Astrocyte of the hippocampus (primary cell): ENCODE results near the gene GFOD1.

Source experiments
- DNase-seq: peaks from one replicate; pipeline ENCODE4 v3.0.0; 2011; ENCODE audit warnings: low read depth, low spot score

Gene GFOD1

GRCh38 chr6:13487122-13488014 lies at the start of gene GFOD1:
Gene GFOD1, minus strand, starts transcription at chr6:13487600. Its CDS starts 710 bp downstream, at chr6:13486890.
- peak; percentile 97 for DNase-seq

DNA sequence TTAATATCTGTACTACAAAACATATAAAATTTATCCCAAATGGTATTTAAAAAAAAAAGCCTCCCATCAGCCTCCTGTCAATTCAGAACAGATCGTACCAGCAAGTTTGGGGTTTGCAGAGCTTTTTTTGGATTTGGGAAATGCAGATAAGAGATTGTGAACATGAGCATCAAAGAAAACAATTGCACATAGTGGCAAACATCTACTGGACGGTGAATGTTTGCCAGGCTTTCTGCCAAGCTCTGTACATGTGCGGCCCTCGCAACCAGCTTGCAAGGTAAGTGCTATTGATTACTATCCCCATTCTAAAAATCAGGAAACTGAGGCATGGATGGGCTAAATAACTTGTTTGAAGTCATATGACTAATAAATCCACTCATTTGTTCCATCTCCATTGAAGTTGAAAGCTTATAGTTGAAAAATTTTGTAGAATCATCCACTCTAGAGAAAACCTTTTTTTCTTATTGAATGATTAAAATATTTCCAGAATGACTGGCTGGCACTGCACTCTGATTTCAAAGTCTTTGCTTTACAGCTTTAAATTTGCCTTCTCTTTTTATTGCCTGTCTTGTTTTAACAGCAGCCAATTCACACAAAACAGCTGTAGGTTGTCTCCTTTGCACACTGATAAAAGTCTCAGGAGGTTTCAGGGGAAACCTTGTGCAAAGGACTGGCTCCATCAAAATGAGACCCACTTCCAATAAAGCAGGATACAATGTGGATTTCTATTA lies 49.6 kb upstream of the GFOD1 start:
- peak; percentile 15 for DNase-seq

- DNase-seq = no peak
These were observed 47.9 kb upstream of the GFOD1 start for GRCh38 chr6:13535306-13535705.

DNA sequence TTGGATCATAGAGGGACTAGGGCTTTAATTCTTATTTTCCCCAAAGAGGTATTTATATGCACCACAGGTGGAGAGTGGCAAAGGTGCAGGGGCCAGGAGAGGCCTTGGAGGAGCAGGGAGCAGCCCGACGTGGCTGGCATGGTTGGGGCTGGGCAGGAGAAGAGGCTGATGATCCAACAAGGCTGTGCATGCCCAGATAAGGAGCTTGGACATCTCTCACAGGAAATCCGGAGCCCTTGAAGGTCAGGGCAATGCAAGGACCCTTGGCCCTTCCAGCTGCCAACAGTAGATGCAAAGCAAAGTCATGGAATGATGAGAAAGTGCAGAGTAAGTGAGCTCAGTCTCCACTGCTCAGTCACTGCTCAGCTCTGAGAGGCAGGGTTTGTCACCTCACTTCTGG lies 47.1 kb upstream of the GFOD1 start:
- no peak for DNase-seq

- no peak for DNase-seq
These were observed 44.6 kb upstream of the GFOD1 start for GRCh38 chr6:13531956-13532355.

DNA sequence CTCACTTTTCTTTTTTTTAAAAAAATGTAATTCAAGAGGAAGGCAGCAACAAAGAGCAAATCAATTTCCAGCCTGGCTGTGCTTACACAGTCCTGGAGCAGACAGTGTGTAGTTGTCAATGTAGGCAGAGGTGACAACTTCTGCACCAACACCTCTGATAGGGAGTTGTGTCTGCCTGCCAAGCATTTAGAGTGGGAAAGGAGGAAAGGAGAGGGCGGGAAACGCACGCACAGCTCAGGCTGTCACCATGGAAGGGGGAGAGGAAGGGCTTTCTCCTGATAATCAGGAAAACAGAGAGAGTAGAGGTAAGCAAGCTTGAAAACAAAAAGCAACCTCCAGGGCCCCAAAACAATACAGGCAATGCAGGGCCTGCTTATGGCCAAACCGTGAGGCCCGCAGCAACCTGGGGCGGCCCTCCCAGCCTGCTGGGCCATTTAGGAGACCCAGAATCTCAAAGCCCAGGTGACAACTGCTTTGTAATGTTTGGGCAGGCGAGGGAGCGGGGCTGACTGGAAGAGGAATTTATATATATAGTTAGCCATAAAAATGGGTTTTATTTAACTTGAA lies 41.5 kb upstream of the GFOD1 start:
- no peak for DNase-seq

DNA sequence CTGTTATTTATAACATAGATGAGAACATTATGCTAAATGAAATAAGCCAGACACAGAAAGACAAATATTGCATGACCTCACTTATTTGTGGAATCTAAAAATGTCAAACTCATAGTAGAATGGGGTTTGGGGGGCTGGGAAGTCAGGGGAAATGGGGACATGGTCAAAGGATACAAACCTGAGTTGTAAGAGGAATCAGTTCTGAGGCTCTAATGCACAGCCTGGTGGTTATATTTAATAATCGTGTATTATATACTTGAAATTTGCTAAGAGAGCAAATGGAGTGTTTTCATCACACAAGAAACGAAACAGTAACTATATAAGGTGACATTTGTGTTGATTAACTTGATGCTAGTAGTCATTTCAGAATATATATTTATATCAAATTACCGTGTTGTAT lies 40.8 kb upstream of the GFOD1 start:
- DNase-seq = no peak

DNA sequence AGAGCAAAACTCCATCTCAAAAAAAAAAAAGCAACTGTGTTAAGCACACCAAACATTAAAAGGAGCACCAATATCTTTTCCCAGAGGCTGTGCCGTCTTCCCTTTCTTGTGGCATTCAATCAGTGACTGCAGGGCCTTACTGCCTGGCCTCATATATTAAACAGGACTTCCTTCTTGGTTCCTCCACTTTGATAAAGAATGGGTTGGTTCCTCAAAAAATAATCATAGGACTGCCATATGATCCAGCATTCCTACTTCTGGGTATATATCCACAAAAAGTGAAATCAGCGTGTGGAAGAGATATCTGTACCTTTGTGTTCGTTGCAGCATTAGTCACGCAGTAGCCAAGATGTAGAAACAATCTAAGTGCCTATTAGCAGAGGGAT lies 40.3 kb upstream of the GFOD1 start:
- no peak for DNase-seq

DNA sequence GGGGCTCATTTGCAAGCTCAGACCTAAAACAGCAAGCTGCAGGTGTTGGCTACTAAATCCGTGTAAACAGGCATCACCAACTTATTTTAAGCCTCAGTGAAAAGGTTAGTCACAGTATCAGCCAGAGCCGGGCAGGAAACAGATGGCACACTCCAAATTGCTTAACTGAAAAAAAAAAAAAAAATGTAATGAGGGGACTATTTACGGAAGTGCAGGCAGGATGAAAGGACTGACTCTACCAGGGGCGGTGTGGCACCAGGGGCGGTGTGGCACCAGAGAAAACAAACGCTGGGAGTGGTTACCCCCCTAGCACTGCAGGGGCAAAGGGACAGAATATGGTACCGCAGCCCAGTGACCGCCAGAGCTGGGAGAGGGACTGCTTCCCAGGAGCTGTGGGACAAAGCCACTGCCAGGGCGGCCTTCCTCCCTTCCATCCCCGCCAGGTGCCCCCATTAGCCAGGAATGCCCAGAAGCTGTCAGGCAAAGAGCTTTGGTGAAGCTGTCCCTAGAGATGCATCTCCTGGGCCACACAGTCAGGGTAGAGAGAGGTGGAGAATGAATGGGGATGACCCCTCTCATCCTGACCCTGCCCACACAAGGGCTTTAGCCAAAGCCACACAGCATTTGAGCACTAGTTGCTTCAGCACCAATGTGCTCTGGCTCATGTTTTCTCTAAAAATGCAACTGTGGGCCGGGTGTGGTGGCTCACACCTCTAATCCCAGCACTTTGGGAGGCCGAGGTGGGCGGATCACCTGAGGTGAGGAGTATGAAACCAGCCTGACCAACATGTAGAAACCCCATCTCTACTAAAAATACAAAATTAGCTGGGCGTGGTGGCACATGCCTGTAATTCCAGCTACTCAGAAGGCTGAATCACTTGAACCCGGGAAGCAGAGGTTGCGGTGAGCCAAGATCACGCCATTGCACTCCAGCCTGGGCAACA lies 39.6 kb upstream of the GFOD1 start:
- DNase-seq = no peak

DNA sequence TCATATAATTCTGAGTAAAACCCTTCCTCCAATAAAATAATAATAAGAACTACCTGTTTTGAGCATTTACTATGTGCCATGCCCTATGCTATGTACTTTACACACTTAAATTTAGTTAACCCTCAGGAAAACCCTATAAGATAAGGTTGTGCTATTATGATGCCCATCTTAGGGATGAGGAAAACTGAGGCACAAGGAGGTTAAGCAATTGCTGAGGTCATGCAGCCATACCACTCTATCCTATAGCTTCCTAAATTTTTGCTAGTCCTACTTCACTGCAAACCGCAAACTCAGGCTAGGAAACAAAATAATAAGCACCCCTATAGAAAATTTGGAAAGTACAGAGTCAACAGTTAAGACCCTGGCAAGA lies 38.9 kb upstream of the GFOD1 start:
- DNase-seq = no peak

DNA sequence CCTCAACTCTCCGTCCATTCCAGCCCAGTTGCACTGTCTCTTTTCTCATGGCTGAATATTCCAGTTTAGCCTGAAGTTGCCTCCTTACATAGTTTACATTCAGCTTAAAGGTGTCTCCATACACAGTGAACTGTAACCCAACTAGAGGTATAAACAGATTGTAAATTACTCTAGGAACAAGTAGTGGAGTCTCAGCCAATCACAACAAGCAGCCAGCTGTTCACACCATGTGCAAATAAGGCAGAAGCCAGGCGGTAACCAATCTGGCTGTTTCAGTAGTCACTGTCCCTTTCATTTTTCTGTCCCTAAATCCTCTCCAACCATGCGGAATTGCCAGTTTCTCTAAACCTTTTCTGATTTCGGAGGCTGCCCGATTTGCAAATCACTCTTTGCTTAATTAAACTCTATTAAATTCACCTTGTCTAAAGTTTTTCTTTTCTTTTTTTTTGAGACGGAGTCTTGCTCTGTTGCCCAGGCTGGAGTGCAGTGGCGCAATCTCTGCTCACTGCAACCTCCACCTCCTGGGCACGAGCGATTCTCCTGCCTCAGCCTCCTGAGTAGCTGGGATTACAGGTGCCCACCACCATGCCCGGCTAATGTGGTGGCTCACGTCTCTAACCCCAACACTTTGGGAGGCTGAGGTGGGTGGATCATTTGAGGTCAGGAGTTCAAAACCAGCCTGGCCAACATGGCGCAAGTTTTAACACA lies 37.6 kb upstream of the GFOD1 start:
- no peak for DNase-seq

DNA sequence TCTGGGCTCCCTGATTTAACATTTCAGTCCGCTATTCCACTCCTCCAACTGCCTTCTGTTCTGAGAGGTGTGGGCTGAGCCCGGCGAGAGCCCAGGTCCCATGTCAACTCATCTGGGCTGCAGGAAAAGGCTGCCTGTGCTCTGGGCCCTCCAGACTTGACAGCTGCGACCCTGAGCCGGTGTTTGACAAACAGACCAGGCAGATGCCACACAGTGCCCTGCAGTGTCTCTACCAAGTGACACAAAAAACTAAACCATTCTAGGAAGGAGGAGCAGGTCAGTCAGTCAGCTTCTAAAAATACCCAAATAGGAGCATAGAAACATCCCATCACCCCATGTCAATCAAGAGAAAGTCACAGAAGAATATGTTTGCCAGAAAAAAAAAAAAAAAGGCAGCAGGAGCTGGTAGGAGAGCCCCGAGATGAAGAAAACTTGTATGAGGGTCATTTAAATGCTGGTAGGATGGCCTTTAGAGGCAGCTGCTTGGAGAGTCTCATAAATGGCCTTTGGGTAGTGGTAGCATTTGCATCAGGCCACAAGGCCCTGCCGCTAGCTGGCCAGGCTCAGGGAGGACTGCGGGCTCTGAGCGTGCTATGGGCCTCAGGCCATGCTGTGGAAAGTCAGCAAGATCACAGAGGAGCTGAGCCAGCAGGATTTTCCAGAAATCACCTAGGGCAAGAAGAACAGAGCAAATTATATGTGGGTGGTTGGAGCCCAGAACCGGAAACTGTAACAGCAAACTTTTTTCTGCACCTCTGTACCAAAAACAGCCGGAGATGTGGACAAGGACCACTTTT lies 36.6 kb upstream of the GFOD1 start:
- DNase-seq = no peak

GRCh38 chr6:13522656-13523055 lies 35.3 kb upstream of the GFOD1 start:
- no peak for DNase-seq

DNA sequence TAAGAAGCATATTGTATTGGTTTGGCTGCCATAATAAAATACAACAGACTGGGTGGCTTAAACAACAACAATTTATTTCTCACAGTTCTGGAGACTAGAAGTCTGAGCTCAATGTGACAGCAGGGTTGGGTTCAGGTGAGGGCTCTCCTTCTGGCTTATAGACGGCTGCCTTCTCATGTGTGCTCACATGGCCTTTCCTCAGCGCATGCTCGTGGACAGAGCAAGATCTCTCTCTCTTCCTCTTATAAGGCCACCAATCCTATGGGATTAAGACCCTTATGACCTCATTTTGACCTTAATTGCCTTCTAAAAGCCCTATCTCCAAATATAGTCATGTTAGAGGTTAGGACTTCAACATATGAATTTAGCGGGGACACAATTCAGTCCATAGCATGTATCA lies 32.4 kb upstream of the GFOD1 start:
- DNase-seq = no peak

DNA sequence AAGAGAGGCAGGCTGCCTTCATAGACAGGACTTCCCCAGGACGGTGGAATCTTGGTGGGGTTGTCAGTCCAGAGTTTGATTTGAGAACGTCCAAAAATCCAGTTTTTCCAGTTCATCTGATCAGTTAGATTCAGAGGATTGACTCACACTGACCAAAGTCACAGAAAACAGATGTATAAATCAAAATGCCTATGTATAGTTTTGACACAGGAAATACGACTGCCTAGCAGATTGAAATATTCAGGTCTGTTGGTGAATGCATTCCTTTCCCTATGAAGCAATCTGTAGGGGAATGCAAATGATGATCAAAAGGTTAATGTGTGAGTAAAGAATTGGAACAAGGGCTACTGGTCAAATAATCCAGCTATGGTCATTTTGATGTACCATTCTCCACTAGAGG lies 29.7 kb upstream of the GFOD1 start:
- DNase-seq = no peak

DNA sequence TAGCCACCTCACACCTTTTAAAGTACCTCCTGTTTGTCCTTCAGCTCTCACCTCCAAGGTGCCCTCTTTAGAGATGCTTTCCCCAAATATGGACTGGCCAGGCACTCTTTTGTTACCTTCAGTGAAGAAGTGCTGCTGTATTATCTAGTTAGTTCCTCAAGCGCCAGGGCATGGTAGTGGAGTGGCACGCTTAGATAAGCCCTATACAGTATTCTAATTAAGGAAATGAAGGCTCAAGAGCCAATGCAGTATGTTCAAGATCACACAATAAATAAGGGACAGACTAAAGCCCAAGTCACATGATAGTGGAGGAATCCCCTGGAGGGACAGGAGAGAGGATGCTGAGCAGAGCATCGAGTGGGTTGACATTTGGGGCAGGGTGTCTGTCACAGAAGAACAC lies 28.5 kb upstream of the GFOD1 start:
- no peak for DNase-seq

- peak; percentile 46 for DNase-seq
These were observed 26.5 kb upstream of the GFOD1 start for GRCh38 chr6:13513626-13514502.

GRCh38 chr6:13512900-13513299 lies 25.5 kb upstream of the GFOD1 start:
- no peak for DNase-seq
